Activated CD4-positive, alpha-beta memory T cell treated with anti-CD3 and anti-CD28 coated beads, Interleukin-2, amount 10 ng/mL, durations not matched to agents 7 days and 5 days (primary cell): ENCODE data around the gene NAA25. TPM values are rescaled to one million over a fixed set of nuclear protein-coding genes. Genes with fewer than 3 reads are reported as not detected.
"Not testable (repeated sequence)": the region's sequence is repeated elsewhere in the genome, so short reads cannot be mapped to it uniquely, and the experiment has no call there.

ENCODE experiments used
- CTCF ChIA-PET: fragments of 350-600 bp; sonication (Branson Sonifier 250); formaldehyde crosslinking; loops from one replicate; lab custom pipeline; 2021; ENCODE audit warnings: antibody characterized with exemption, inconsistent platforms; lab: Charles Lee
- POLR2A ChIA-PET: fragments of 350-600 bp; sonication (Branson Sonifier 250); formaldehyde crosslinking; loops from one replicate; lab custom pipeline; 2021; ENCODE audit warnings: antibody characterized with exemption; lab: Charles Lee
- DNase-seq: peaks from one replicate; pipeline ENCODE4 v3.0.0-alpha.2; 2020
- H3K27ac Mint-ChIP-seq: one replicate; pipeline ENCODE4 v1.8.0; 2021; ENCODE audit warnings: mild to moderate bottlenecking, mixed read lengths
- H3K27me3 Mint-ChIP-seq: one replicate; pipeline ENCODE4 v1.8.0; 2021; ENCODE audit warnings: mixed read lengths
- H3K36me3 Mint-ChIP-seq: one replicate; pipeline ENCODE4 v1.8.0; 2021; ENCODE audit warnings: low read depth, mixed read lengths
- H3K4me1 Mint-ChIP-seq: one replicate; pipeline ENCODE4 v1.8.0; 2021; ENCODE audit warnings: mixed read lengths
- H3K4me3 Mint-ChIP-seq: one replicate; pipeline ENCODE4 v1.8.0; 2021; ENCODE audit warnings: mild to moderate bottlenecking, mixed read lengths
- H3K9me3 Mint-ChIP-seq: one replicate; pipeline ENCODE4 v1.8.0; 2021; ENCODE audit warnings: mixed read lengths
- total RNA-seq, 2 experiments: library from RNA; stranded (reverse); gene quantifications; one replicate each; pipeline ENCODE4 v1.2.3, GENCODE V29; 2021

The NAA25 gene
- total RNA-seq, 2 experiments from 2014 or later: 24.2 to 25.0 TPM

DNA sequence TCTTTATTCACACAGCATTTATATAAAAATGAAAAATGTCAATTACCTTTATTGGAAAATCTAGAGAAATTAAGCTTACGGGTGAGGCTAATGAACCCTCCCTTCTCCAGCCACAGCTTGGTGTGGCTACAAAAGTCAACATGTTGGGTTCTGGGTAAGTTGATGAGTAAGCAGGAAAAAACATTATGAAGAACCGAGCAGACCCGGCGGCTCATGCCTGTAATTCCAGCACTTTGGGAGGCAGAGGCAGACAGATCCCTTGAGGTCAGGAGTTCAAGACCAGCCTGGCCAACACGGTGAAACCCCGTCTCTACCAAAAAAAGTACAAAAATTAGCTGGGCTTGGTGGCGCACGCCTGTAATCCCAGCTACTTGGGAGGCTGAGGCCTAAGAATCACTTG is 10.9 kb downstream of the NAA25 start:
- no peak overlapping the region for H3K27ac Mint-ChIP-seq
- H3K36me3 Mint-ChIP-seq: peaks cover 53% of the 10 kb centered on the region
- POLR2A ChIA-PET: interaction anchor here (0.6 to 5.9 kb wide), 6 partner anchors 8 to 33 kb away, joined by 3 to 42 read pairs (median 8); partner anchors contain the start of genes NAA25 and TRAFD1
- H3K27me3 Mint-ChIP-seq: no peaks in the 10 kb centered on the region
- peaks cover 39% of the 10 kb centered on the region for H3K4me1 Mint-ChIP-seq
- H3K9me3 Mint-ChIP-seq: no peaks in the 10 kb centered on the region
- no peak overlapping the region for H3K4me3 Mint-ChIP-seq
- no peak for DNase-seq
- CTCF ChIA-PET: interaction anchor here (0.6 to 2.6 kb wide), 6 partner anchors 9 to 391 kb away, joined by 3 to 11 read pairs (median 4); no protein-coding TSS in a partner anchor

GRCh38 chr12:112096667-112097066 is 11.9 kb downstream of the NAA25 start:
- no peak for DNase-seq
- Mint-ChIP-seq H3K36me3 (peaks cover 57% of the 10 kb centered on the region), H3K9me3 (no peaks in the 10 kb centered on the region), H3K27ac (peak overlapping the region; percentile 75), H3K4me3 (no peak overlapping the region), H3K27me3 (no peaks in the 10 kb centered on the region), H3K4me1 (peaks cover 36% of the 10 kb centered on the region)
- CTCF ChIA-PET: interaction anchor here (0.7 to 2.6 kb wide), 4 partner anchors 10 to 30 kb away, joined by 3 to 11 read pairs (median 3); no protein-coding TSS in a partner anchor
- POLR2A ChIA-PET: interaction anchor here (0.7 to 5.9 kb wide), 9 partner anchors 10 to 87 kb away, joined by 3 to 42 read pairs (median 4); partner anchors contain the start of genes NAA25 and TRAFD1

GRCh38 chr12:112096070-112096469 is 12.5 kb downstream of the NAA25 start:
- peaks cover 58% of the 10 kb centered on the region for H3K36me3 Mint-ChIP-seq

GRCh38 chr12:112091563-112091962 is 17.0 kb downstream of the NAA25 start:
- no peak overlapping the region for H3K27ac Mint-ChIP-seq
- H3K4me3 Mint-ChIP-seq: no peak overlapping the region

More at GRCh38 chr12:112096070-112096469, 12.5 kb downstream of the NAA25 start:
- Mint-ChIP-seq H3K9me3 (no peaks in the 10 kb centered on the region), H3K4me3 (no peak overlapping the region), H3K4me1 (peaks cover 34% of the 10 kb centered on the region), H3K27ac (peak overlapping the region; percentile 75), H3K27me3 (no peaks in the 10 kb centered on the region)
- POLR2A ChIA-PET: interaction anchor here (0.7 to 5.9 kb wide), 8 partner anchors 11 to 87 kb away, joined by 3 to 42 read pairs (median 4); partner anchors contain the start of genes NAA25 and TRAFD1
- DNase-seq: no peak
- CTCF ChIA-PET: interaction anchor here (0.7 to 2.6 kb wide), 3 partner anchors 9 to 30 kb away, joined by 3 to 11 read pairs (median 3); no protein-coding TSS in a partner anchor

GRCh38 chr12:112087851-112088250 is 20.7 kb downstream of the NAA25 start:
- Mint-ChIP-seq H3K36me3 (peaks cover 50% of the 10 kb centered on the region), H3K4me3 (no peak overlapping the region), H3K27ac (no peak overlapping the region), H3K9me3 (no peaks in the 10 kb centered on the region), H3K4me1 (peaks cover 16% of the 10 kb centered on the region), H3K27me3 (no peaks in the 10 kb centered on the region)
- POLR2A ChIA-PET: interaction anchor here (0.9 kb wide), 1 partner anchor 20 kb away, joined by 3 read pairs; no protein-coding TSS in a partner anchor
- no peak for DNase-seq
- CTCF ChIA-PET: interaction anchor here (1.2 to 1.8 kb wide), 2 partner anchors 74 to 94 kb away, joined by 4 to 5 read pairs; no protein-coding TSS in a partner anchor

More at GRCh38 chr12:112091563-112091962, 17.0 kb downstream of the NAA25 start:
- POLR2A ChIA-PET: no interaction called here
- CTCF ChIA-PET: no interaction called here
- no peak for DNase-seq
- H3K36me3 Mint-ChIP-seq: peaks cover 47% of the 10 kb centered on the region
- H3K4me1 Mint-ChIP-seq: peaks cover 19% of the 10 kb centered on the region
- H3K27me3 Mint-ChIP-seq: no peaks in the 10 kb centered on the region
- no peaks in the 10 kb centered on the region for H3K9me3 Mint-ChIP-seq

DNA sequence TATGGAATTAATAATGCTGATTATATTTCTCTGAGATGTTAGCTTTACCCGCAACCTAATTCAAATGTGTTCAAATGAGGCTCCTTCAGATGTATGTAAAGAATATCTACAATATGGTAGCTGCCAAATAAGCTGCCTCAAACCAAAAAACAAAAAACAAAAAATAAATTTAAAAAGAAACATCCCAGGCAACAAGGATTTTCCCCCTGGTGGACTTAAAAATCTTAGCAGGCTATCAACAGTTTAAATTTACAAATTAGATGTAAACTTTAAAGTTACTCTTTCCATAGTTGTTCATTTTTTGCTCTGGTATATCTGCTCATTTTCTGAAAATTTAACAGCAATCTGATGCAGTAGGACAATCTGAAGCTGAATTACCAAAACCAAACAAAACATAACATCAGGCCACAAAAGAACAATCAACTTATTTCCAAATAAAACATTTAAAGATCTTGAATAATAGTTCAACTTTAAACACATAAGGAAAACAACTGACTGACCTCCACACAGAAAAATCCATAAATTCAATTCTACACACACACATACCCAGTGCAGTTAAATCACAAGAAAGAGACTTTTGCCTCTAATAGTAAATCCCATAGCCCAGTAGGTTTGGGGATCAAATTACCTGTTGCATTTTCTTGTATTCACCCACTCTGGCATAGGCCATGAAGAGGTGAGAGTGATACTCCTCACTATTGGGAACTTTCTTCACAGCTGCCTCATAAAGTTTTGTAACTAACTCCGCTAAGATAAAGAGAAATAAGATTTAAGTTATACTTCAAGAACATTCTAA is 21.3 kb downstream of the NAA25 start:
- no peak for DNase-seq
- Mint-ChIP-seq H3K27me3 (no peaks in the 10 kb centered on the region), H3K4me3 (no peak overlapping the region), H3K9me3 (no peaks in the 10 kb centered on the region), H3K36me3 (peaks cover 52% of the 10 kb centered on the region), H3K27ac (no peak overlapping the region), H3K4me1 (peaks cover 19% of the 10 kb centered on the region)
- POLR2A ChIA-PET: interaction anchor here (0.9 to 1.0 kb wide), 3 partner anchors 10 to 75 kb away, joined by 3 to 4 read pairs (median 3); no protein-coding TSS in a partner anchor
- CTCF ChIA-PET: interaction anchor here (0.6 to 1.8 kb wide), 10 partner anchors 8 to 247 kb away, joined by 3 to 7 read pairs (median 3); no protein-coding TSS in a partner anchor

DNA sequence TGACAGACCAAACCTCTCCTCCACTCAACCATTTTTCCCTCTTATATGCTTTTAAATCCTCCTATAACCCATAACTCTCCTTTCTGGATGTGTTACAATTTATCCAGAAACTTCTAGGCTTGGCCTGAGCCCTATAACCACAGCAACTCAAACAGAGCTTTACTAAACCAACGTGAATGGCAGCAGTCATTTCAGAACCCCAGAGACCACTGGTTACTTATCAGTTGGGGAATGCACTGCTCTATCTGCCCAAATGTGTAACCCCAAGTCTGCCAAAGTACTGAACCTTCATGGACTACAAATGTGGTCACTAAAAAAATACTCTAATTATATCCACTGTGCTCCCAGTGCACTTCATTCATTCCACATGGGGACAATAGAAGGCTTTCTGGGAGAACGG is 42.0 kb downstream of the NAA25 start:
- H3K4me3 Mint-ChIP-seq: no peak overlapping the region
- peaks cover 61% of the 10 kb centered on the region for H3K36me3 Mint-ChIP-seq
- no peaks in the 10 kb centered on the region for H3K27me3 Mint-ChIP-seq
- no peak for DNase-seq
- H3K4me1 Mint-ChIP-seq: peaks cover 3% of the 10 kb centered on the region
- H3K27ac Mint-ChIP-seq: no peak overlapping the region
- no peaks in the 10 kb centered on the region for H3K9me3 Mint-ChIP-seq
- ChIA-PET POLR2A (no interaction called here), CTCF (no interaction called here)

DNA sequence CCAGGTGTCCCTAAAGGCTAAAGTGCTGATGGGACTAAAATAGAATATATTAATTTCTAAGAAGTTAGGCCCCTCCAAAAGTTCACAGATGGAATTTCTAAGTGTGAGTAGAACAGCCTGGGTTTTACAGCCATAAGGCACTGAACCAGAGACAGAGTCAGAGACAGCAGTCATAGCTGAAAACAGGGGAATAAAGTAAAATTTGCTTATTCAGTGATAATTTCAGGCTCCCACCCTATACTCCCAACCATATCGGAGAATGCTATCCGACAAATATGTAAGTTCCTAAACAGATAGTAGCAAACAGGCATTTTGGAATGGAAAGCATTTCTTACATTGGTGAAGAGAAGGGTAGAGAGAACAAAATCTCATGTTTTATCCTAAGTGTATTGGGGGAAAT is 45.3 kb downstream of the NAA25 start:
- Mint-ChIP-seq H3K4me1 (peaks cover 3% of the 10 kb centered on the region), H3K9me3 (no peaks in the 10 kb centered on the region), H3K36me3 (peaks cover 56% of the 10 kb centered on the region), H3K4me3 (no peak overlapping the region), H3K27me3 (no peaks in the 10 kb centered on the region), H3K27ac (no peak overlapping the region)
- POLR2A ChIA-PET: no interaction called here
- CTCF ChIA-PET: interaction anchor here (1.0 kb wide), 1 partner anchor 8 kb away, joined by 3 read pairs; no protein-coding TSS in a partner anchor
- no peak for DNase-seq

DNA sequence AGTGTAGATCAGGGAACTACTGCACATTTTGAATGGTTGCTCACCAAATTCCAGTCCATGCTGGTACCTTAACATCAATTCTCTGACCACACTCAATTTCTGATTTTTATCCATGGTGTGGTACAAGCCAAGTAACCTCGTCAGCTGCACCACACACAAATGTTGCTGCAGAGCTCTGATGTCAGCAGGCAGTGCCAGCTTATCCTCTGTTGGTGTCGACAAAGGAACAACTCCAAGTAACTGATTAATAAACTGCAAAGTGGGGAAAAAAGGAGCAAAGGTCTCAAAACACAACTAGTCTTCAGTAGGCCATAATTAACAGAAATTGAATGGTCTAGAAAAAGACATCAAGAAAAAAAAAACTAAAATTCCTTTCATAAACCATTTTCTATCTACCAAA is 47.4 kb downstream of the NAA25 start:
- H3K9me3 Mint-ChIP-seq: no peaks in the 10 kb centered on the region
- ChIA-PET CTCF (interaction anchor here (0.5 kb wide), 1 partner anchor 70 kb away, joined by 4 read pairs; no protein-coding TSS in a partner anchor), POLR2A (interaction anchor here (0.6 to 1.0 kb wide), 4 partner anchors 8 to 48 kb away, joined by 3 to 4 read pairs (median 3); no protein-coding TSS in a partner anchor)
- no peak overlapping the region for H3K4me3 Mint-ChIP-seq
- DNase-seq: no peak
- no peaks in the 10 kb centered on the region for H3K27me3 Mint-ChIP-seq
- H3K27ac Mint-ChIP-seq: no peak overlapping the region
- peaks cover 50% of the 10 kb centered on the region for H3K36me3 Mint-ChIP-seq
- no peaks in the 10 kb centered on the region for H3K4me1 Mint-ChIP-seq

GRCh38 chr12:112049351-112049750 is 59.2 kb downstream of the NAA25 start:
- H3K36me3 Mint-ChIP-seq: peaks cover 60% of the 10 kb centered on the region
- POLR2A ChIA-PET: interaction anchor here (0.9 kb wide), 1 partner anchor 30 kb away, joined by 4 read pairs; no protein-coding TSS in a partner anchor
- no peak overlapping the region for H3K27ac Mint-ChIP-seq
- no peak for DNase-seq
- no peaks in the 10 kb centered on the region for H3K9me3 Mint-ChIP-seq
- no peak overlapping the region for H3K4me3 Mint-ChIP-seq
- CTCF ChIA-PET: interaction anchor here (0.5 kb wide), 1 partner anchor 174 kb away, joined by 4 read pairs; no protein-coding TSS in a partner anchor
- no peaks in the 10 kb centered on the region for H3K27me3 Mint-ChIP-seq
- peaks cover 12% of the 10 kb centered on the region for H3K4me1 Mint-ChIP-seq

GRCh38 chr12:112046003-112046402 is 62.6 kb downstream of the NAA25 start:
- Mint-ChIP-seq H3K27me3 (no peaks in the 10 kb centered on the region), H3K27ac (no peak overlapping the region), H3K36me3 (peaks cover 49% of the 10 kb centered on the region), H3K9me3 (no peaks in the 10 kb centered on the region), H3K4me3 (no peak overlapping the region), H3K4me1 (peaks cover 2% of the 10 kb centered on the region)
- no peak for DNase-seq
- ChIA-PET POLR2A (no interaction called here), CTCF (interaction anchor here (1.4 kb wide), 1 partner anchor 101 kb away, joined by 6 read pairs; no protein-coding TSS in a partner anchor)

GRCh38 chr12:112036614-112037013 is 72.0 kb downstream of the NAA25 start:
- DNase-seq, H3K4me1 Mint-ChIP-seq, H3K27me3 Mint-ChIP-seq, H3K4me3 Mint-ChIP-seq, H3K27ac Mint-ChIP-seq, H3K9me3 Mint-ChIP-seq: not testable (repeated sequence)
- ChIA-PET CTCF (interaction anchor here (1.5 kb wide), 1 partner anchor 23 kb away, joined by 3 read pairs; the partner anchor contains the start of genes ERP29 and TMEM116), POLR2A (interaction anchor here (1.3 kb wide), 1 partner anchor 24 kb away, joined by 4 read pairs; the partner anchor contains the start of genes ERP29 and TMEM116)
- peaks cover 57% of the 10 kb centered on the region for H3K36me3 Mint-ChIP-seq
